T-helper 1 cell (primary cell): ENCODE data around the gene AP1B1.
A peak's percentile ranks its signal among the peaks of the same experiment; 100 is the strongest.
"Not testable (repeated sequence)": the region's sequence is repeated elsewhere in the genome, so short reads cannot be mapped to it uniquely, and the experiment has no call there.

ENCODE experiments used
- DNase-seq, 5 donors: peaks; one replicate each; pipeline ENCODE4 v3.0.0-alpha.2; 2012 to 2020

Gene AP1B1

DNA sequence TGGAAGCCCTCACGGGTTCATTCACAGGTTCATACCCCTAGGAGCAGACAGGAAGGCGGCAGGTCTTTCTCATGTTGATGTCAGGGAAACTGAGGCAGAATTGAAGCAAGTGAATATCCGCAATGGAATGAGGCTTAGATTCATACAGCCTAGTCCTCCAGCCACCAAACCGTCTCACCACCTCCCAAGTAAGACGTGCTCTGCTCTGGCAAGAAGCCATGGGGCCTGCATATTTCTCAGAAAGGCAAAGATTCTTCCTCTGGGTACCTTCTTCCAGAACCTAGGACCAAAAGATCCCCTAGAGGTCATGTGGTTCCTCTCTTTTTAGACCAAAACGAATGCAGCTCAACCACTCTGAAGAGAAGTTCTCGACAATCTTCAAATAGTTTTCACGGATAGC, 1.7 kb downstream of the AP1B1 start:
- no peak for DNase-seq

DNA sequence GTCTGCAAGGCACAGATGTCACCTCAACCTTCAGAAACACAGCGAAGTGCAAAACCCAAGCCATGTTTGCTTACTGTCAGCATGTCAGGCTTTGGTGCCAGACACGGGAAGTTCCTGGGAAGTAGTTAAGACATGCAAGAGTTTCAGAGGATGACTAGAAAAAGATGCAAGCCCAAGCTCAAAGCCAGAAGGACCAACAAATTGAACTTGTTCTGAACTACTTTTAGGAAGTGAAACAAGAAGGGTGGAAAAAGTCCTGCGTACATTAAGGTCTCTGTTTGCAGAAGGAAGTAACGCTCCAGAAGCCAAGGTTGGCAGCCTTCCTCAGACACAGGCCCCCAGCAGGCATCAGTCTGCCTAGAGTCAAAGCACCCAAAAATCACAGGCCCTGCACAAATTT, 2.6 kb downstream of the AP1B1 start:
- DNase-seq = no peak

DNA sequence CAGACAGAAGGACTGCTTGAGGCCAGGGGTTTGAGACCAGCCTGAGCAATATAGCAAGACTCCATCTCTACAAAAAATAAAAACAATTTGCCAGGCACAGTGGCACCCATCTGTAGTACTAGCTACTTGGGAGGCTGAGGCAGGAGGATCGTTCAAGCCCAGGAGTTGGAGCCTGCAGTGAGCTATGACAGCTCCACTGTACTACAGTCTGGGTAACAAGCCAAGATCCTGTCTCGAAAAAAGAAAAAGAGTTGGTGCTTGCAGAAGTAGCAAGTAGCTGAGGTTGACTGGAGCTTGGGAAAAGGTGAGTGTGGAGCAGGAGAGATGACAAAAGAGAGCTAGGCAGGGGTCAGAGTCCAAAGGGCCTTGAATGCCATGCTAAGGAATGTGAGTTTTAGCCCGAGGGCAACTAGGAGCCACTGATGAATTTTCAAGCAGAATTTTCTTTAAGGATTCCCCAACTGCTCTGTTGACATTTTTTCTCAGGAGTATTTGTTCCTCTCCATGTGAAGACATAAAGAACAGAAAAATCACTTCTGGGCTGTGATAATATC, 3.1 kb downstream of the AP1B1 start:
- no peak for DNase-seq

DNA sequence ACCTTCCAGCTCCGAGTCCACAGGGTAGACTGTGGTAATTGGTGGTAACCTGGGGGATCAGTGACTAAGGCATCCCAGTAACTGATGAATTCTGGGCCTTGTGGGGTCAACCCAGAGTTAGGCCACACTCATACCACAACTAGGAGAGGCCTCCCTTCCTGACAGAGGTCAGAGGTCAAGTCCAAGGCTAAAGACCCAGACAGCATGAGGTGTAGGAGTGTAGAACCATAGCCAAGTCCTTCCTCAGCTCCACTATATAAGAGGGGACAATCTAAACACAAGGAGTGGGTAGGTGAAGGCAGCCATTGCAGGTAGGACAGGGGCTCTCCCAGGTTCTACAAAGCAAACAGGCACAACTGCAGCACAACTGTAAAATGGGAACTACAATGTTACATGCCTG, 4.6 kb downstream of the AP1B1 start:
- DNase-seq = no peak

DNA sequence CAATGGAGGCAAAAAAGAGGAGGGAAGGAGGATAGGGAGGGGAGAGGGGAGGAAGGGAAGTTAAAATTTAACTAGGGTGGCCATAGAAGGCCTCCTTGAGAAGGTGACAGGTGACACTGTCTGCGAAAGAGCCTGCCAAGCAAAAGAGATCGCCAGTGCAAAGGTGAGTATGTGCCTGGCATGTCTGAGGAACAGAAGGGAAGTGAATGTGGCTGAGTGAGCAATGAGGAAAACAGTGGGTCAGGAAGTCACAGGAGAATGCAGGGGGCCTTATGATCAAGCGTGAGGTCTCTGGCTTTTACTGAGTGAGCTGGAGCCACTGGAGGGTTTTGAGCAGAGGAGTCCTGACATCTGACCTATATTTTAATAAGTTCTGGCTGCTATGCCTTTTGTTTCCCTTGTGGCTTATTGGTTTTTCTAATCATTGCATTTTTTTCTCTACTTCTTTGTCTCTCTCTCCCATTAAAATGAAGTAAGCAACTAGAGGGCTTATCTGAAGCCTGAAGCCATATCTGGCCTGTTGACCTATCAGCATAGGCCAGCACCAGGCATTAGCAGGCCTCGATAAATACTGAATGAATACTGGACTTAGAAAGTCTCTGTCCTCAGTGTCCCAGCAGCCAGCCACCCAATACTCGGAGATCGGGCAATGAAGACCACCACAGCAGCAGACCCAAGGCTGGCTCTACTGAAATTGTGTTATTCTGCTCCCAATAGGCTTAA, 5.6 kb downstream of the AP1B1 start:
- DNase-seq = no peak

DNA sequence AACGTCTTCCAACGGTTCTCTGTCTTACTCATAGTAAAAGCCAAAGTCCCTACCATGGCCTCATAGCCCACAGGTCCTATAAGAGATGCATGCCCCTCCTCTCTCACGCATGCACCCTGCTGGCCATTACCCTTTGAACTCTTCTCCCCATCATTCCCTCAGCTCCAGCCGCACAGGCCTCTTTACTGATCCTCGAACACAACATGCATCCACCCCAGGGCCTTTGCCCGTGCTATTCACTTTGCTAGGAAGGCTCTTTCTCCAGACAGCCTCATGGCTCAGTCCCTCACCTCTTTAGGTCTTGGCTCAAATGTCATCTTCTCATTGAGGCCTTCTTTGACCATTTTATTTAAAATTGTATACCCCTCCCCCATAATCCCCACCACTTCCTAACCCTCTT, 7.5 kb downstream of the AP1B1 start:
- no peak for DNase-seq

DNA sequence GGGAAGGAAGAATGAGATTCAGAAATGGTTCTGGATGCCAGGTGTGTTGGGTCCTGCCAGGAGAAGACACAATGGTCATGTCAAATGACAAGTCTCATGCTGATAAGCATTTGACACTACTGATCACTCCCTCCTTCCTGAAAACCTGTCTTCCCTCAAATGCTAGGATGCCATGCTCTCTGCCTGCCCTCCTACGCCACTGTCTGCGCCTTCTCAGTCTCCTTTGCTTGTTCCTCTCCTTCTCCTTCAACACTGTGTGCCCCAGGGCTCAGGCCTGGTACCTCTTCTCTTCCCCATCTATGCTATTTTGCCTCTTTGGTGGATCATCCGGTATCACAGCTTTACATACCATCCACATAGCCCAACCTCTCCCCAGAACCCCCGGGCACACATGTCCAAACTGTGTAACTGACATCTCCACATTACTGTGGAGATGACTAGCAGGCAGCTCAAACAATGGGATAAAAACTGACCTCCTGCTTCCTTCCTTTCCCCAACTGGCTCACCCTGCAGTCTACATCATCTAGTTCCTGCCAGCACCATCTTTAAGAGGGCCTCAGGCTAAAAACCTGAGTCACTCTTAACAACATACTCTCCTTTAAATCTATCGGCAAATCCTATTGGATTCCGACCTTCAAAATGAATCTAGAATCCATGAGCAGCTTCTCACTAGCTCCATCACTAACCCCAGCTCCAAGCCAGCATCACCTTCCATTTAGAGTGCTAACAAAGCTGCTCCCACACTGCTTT, 8.2 kb downstream of the AP1B1 start:
- DNase-seq = no peak

DNA sequence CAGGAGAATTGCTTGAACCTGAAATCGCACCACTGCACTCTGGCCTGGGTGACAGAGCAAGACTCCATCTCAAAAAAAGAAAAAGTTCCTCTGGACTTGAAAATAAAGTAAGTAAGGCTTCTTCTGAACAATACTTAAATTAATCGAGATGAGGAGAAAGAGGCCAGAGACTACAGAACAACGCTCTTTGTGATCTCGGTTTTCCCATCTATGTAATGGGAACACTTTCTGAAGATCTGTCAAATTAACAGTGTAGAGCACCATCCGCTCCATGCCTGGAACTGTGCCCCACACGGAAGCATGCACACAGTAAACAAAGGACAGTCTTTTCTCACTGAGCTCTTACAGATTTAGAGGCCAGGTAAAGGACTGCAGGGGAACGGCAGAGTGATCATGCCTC, 9.1 kb downstream of the AP1B1 start:
- DNase-seq = no peak

DNA sequence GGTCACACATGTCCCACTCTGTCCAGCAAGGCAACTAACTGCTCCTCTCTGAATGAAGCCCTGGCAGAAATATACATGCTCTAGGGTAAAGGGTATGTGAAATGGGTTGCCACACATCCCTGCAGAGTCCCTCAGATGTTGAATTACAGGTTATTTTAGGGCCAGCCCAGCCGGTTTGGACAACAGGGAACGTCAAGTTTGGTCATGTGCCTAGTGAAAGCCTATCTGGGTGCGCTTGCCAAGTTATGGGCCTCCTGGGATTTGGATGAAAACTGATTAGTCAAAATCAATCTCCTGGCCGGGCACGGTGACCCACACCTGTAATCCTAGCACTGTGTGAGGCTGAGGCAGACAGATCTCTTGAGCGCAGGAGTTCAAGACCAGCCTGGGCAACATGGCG, 10.4 kb downstream of the AP1B1 start:
- no peak for DNase-seq

DNA sequence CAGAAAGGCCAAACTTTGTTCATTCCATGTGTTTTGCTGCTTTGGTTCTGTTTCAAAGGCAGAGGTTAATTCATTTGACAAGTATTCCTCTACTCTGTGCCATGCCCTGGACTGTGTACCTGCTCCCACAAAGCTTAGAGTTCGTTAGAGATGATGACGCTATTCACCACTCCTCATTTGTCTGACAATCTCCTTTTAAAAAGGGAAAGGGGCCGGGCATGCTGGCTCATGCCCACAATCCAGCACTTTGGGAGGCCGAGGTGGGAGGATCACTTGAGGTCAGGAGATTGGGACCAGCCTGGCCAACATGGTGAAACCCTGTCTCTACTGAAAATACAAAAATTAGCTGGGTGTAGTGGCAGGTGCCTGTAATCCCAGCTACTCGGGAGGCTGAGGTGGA, 11.7 kb downstream of the AP1B1 start:
- DNase-seq = not testable (repeated sequence)

DNA sequence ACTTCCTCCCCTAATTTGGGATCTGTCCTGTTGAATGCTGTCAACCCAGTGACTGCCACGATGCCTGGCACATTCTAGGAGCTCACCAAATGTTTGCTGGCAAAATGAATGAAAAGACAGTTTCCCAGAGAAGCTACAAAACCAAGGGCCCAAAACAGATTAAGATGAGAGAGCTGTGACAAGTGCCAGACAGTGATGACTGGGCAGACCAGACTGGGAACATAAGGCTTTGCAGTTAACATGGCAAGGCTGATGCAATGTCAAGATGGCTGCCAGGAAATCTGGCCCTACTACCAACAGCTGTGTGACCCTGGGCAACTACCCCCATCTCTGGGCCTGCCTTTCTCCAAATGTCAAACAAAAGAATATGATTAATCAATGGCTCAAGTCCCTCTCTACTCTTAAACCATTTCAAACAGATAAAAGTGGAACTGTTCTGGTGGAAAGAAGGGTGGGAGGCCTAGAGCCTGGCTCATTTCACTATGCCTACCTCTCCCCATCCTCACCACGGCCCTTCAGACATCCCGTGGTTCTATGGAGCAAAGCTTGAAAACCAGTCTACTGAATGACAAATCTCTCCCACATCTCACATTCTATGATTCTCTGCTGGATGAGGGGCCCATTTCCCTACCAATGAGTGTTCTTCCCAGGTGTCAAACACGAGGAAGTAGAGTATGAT, 12.8 kb downstream of the AP1B1 start:
- peak in 1 of 5 donors; percentile 25 for DNase-seq

DNA sequence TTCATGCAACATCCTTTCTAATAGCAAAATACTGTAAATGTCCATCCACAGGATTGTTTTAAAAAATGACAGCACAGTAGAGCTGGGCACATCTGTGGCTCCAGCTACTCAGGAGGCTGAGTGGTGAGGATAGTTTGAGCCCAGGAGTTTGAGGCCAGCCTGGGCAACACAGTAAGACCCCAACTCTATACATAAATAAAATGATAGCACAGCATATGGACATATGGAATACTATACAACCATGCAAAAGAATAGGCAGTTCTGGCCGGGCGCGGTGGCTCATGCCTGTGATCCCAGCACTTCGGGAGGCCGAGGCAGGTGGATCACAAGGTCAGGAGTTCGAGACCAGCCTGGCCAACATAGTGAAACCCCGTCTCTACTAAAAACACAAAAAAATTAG, 13.6 kb downstream of the AP1B1 start:
- not testable (repeated sequence) for DNase-seq

DNA sequence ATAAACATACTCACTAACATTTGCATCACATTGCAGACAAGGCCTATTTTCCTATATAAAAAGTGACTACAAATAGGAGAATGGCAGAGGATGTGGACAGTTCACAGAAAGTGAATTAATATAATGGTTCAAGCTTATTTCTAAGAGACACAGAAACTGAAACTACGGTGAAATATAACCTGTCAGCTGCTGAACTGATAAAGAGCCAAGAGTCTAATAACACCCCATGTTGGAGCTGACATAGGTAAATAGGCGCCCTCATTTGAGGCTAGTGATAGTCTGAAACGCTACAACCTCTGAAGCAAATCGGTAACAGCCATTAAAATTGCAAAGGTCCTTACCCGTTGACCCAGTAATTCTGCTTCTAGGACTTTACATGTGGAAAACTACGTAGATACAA, 14.0 kb downstream of the AP1B1 start:
- no peak for DNase-seq

DNA sequence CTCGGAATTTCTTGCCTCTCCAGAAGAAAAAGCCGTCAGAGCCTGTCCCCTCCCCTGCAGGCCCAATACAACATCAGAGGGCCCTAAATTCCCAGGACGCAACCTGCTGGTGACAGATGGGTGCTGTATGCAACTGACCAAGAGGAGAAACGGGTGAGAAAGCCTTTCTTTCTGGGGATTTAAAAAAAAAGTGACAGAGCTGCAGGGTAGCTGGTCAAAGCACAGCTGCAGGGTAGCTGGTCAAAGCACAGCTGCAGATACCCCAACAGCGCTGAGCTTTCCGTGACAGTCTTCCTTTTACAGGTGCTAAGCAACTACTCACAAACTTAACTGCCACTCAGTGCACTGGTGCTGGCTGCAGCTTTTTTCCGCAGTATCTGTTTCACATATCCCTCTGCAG, 17.8 kb downstream of the AP1B1 start:
- no peak for DNase-seq

DNA sequence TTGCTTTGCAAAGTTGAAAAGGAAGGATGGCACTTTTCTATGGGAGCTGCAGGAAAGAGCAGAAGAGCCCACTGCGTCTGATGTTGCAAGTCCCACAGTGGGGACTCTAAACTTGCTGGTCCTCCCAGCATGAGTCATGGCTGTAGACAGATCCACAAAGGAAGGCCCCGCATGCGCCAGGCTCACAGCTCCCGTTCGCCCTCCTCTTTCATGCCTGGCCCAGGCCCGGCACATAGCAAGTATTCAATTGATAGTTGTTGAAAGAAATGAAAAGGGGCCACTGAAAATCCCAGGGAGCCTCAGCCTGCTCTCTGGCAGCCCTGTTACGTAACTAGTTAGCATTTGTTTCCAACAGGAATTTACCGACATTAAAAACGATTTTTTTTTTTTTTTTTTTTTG, 18.9 kb downstream of the AP1B1 start:
- DNase-seq = no peak

DNA sequence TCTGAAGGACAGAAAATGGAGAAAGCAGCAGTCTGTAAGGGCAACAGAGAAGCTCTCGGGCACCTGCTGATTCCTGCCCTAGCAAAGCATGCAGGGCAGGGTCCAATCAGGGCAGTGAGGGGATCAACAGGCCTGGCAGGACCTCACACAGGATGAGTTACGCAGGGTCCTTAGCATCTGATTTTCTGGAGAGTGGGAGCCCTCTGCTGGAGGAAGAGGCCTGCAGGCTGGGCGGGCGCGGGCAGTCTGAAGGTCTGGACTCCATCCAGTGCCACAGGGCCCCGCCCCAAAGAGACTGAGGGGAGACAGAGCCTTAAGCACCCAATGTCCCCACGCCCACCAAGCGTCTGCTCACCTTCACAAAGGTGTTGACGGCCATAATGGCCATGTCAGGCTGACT, 28.9 kb downstream of the AP1B1 start:
- no peak for DNase-seq

DNA sequence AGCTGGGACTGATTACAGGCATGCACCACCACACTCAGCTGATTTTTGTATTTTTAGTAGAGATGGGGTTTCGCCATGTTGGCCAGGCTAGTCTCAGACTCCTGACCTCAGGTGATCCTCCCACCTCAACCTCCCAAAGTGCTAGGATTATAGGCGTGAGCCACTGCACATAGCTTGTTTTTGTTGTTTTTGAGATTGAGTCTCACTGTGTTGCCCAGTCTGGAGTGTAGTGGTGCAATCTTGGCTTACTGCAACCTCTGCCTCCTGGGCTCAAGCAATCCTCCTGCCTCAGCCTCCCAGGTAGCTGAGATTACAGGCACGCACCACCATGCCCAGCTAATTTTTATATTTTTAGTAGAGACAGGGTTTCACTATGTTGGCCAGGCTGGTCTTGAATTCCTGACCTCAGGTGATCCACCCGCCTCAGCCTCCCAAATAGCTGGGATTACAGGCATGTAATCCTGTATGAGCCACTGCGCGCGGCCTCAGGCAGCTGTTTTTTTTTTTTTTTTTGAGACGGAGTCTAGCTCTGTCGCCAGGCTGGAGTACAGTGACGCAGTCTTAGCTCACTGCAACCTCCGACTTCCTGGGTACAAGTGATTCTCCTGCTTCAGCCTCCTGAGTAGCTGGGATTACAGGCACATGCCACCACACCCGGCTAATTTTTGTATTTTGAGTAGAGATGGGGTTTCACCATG, 31.0 kb downstream of the AP1B1 start:
- not testable (repeated sequence) for DNase-seq

DNA sequence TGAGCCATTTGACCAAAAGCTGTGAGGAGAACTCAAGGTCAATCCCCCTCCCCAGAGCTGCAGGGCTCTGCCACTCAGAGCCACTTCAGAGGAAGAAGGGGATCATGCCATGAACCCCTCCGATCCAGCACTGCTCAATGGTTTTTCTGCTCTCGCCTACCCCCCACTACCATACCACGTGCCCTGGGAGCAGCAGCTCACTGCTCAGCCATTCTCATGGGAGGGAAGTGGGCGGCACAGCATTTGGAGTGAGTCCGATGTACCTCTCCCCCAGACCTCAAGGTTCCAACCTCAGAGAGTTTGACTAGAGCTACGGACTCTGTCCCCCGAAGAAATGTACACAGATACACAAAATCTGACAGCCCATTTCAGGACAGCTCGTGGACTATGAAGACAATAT, 34.5 kb downstream of the AP1B1 start:
- no peak for DNase-seq

DNA sequence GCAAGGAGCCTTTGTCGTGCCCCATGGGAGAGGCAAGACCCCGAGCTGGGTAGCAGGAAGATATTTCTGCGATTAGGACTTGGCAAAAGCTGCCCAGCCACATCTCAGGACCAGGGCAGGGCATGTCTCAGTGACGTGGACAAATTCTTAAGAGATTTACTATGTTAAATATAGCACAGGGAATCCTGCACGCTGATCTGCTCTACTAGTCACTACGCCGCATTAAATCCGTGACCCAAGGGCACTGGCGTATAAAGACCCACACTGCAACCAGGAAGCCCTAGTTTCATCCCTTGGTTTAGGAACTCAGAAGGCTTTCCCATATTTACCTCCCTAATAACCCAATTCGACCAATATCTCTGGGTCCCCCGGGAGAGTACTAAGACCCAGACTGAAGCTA, 35.1 kb downstream of the AP1B1 start:
- no peak for DNase-seq

DNA sequence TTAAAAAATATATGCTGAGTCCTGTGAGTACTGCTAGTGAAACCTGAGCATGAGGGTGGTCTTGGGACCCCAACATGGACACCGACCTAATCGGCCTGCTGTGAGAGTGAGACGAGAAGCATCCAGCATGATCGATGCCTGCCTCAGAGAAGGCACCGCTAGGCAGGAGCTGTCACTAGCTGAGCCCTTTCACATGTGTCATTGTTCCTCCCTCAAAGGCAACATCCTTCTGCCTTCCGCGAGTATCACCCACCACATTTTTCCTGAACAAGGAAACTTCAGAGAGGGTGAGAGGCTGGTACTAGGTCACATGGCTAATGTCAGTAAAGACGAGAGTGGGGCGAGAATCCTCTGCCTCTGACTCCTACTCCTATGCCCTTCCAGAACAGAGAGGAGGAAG, 35.6 kb downstream of the AP1B1 start:
- no peak for DNase-seq

DNA sequence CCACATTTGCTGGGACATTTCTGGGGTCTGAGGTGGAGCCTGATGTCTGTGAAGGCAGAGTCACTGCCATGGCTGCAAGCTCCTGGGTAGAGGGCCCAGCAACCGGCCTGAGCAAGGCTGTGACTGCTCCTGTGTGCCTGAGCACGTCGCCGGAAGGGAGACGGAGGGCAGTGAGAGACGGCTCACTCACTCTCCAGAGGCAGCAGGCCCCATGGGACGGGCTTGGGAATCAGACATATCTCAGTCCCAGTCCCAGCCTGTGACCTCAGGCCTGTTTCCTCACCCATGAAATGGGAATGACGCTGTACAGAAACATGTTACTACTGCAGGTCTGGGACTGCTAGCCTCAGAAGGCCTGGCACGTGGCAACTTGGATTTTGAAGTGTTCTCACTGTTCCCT, 36.5 kb downstream of the AP1B1 start:
- no peak for DNase-seq

DNA sequence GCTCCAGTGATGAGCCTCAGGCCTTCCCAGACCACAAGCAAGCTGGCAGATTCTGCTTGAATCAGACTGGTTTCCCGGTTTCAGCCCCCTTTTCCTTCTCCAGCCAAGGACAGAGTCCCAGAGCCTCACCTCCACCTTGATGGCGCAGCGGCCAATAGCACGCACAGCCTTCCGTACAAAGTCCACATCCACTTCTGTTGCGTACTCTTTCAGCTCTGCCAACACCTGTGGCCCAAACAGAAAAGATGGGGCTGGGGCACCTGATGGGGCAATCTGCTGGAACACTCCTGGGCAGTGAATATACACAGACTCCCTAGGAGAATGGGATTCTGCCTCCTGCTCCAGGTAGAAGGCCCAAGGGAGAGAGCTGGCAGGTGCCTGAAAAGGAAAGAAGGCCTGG, 37.3 kb downstream of the AP1B1 start:
- no peak for DNase-seq

DNA sequence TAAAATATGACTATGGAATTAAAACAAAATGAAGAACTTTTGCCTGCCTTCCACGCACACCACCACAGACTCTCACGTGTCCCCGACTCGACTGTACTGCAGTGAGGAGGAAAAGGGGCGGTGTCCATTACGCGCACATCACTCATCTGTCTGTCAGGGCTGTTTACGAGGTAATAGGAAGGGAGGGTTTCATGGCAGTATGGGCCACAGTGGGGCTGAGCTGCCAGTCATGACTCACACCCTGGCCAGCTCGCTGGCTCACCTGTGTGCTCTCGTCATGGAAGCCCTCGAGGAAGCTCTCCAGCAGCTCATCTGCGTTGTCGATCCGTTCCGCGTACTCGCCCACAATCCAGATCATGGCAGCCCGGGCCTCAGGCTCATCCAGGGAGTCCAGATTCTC, 39.4 kb downstream of the AP1B1 start:
- DNase-seq = no peak
